ENCODE data around the gene HYLS1. TPM values are rescaled to one million over a fixed set of nuclear protein-coding genes. Genes with fewer than 3 reads are reported as not detected.

The HYLS1 gene
- polyA plus RNA-seq, 1 experiment: 7.0 TPM

GRCh38 chr11:125946712-125947418, 59.4 kb downstream of the HYLS1 start:
- DNase-seq (ENCODE audit: low read depth, low spot score): no peak
- no peak overlapping the region for H3K4me3 ChIP-seq (ENCODE audit: low read depth, low read length)
- CTCF ChIA-PET: no interaction called here
- TF ChIP-seq CTCF (IDR thresholded peaks at IDR 0.05; ENCODE audit: low read depth, low read length): no peak
- H3K27ac ChIP-seq (ENCODE audit: low read depth, low read length): no peak overlapping the region
- POLR2A ChIA-PET: no interaction called here
- peaks cover 31% of the 10 kb centered on the region for H3K27me3 ChIP-seq (ENCODE audit: control insufficient read depth, insufficient read depth, low read length)
- H3K9me3 ChIP-seq (ENCODE audit: control insufficient read depth, insufficient read depth, low read length): no peaks in the 10 kb centered on the region

- H3K9me3 ChIP-seq (ENCODE audit: control insufficient read depth, insufficient read depth, low read length): no peaks in the 10 kb centered on the region
- POLR2A ChIA-PET: no interaction called here
- no peak for DNase-seq (ENCODE audit: low read depth, low spot score)
- peaks cover 32% of the 10 kb centered on the region for H3K27me3 ChIP-seq (ENCODE audit: control insufficient read depth, insufficient read depth, low read length)
- TF ChIP-seq CTCF (IDR thresholded peaks at IDR 0.05; ENCODE audit: low read depth, low read length): no peak
- H3K4me3 ChIP-seq (ENCODE audit: low read depth, low read length): no peak overlapping the region
- H3K27ac ChIP-seq (ENCODE audit: low read depth, low read length): no peak overlapping the region
- CTCF ChIA-PET: no interaction called here
These were observed 60.2 kb downstream of the HYLS1 start for GRCh38 chr11:125947419-125948277.

GRCh38 chr11:125948278-125949051, 61.0 kb downstream of the HYLS1 start:
- Histone ChIP-seq H3K27me3 (ENCODE audit: control insufficient read depth, insufficient read depth, low read length) (peaks cover 30% of the 10 kb centered on the region), H3K9me3 (ENCODE audit: control insufficient read depth, insufficient read depth, low read length) (no peaks in the 10 kb centered on the region; the same call in 1 of the 2 replicates), H3K27ac (ENCODE audit: low read depth, low read length) (no peak overlapping the region), H3K4me3 (ENCODE audit: low read depth, low read length) (no peak overlapping the region)
- no peak for TF ChIP-seq CTCF (IDR thresholded peaks at IDR 0.05; ENCODE audit: low read depth, low read length)
- CTCF ChIA-PET: no interaction called here
- POLR2A ChIA-PET: no interaction called here
- no peak for DNase-seq (ENCODE audit: low read depth, low spot score)

GRCh38 chr11:125949271-125950177, 62.1 kb downstream of the HYLS1 start:
- H3K4me3 ChIP-seq (ENCODE audit: low read depth, low read length): no peak overlapping the region
- no peak overlapping the region for H3K27ac ChIP-seq (ENCODE audit: low read depth, low read length)
- POLR2A ChIA-PET: no interaction called here
- H3K27me3 ChIP-seq (ENCODE audit: control insufficient read depth, insufficient read depth, low read length): peaks cover 25% of the 10 kb centered on the region
- DNase-seq (ENCODE audit: low read depth, low spot score): no peak
- no peaks in the 10 kb centered on the region; the same call in 1 of the 2 replicates for H3K9me3 ChIP-seq (ENCODE audit: control insufficient read depth, insufficient read depth, low read length)
- CTCF ChIA-PET: no interaction called here
- TF ChIP-seq CTCF (IDR thresholded peaks at IDR 0.05; ENCODE audit: low read depth, low read length): no peak

Data from AG04450 (cell line).